Subcutaneous adipose tissue (tissue), 4 donors: Measurements from ENCODE around the gene MMP11. TPM values are rescaled to one million over a fixed set of nuclear protein-coding genes. Genes with fewer than 3 reads are reported as not detected.

Experiments
- CTCF ChIP-seq: fragments of 450-650 bp; IDR thresholded peaks from one replicate; pipeline ENCODE4 v1.5.1; 2016; ENCODE audit warnings: low read depth, mild to moderate bottlenecking, control low read depth, antibody characterized with exemption, moderate library complexity
- total RNA-seq, 4 donors: library from RNA; depleted of rRNA; stranded (reverse); fragments of >200 nt; gene quantifications; one replicate each; pipeline ENCODE4 v1.1.0, GENCODE V29; 2016

MMP11 gene
- total RNA-seq, 4 donors from 2014 or later, result 2.1 to 2.8 (median 2.2) TPM

- TF ChIP-seq CTCF, result no peak
Observed at GRCh38 chr22:23829845-23830372, 57.3 kb downstream of the MMP11 start.

- no peak for TF ChIP-seq CTCF
Observed at GRCh38 chr22:23831261-23831660, 58.6 kb downstream of the MMP11 start.

GRCh38 chr22:23831781-23832180, 59.1 kb downstream of the MMP11 start:
- TF ChIP-seq CTCF, result no peak

- no peak for TF ChIP-seq CTCF
Observed at GRCh38 chr22:23832226-23833016, 59.8 kb downstream of the MMP11 start.

- TF ChIP-seq CTCF, result no peak
Observed at GRCh38 chr22:23833017-23833751, 60.5 kb downstream of the MMP11 start.

Other genes with a start within 250 kb of the MMP11 start
- gene IGLL1, start 192.6 kb upstream of the MMP11 start, total RNA-seq, result not detected
- 1 to 10 TPM in 1 of 4 donors, under 1 TPM in 2, not detected in 1; 0.44 to 1.5 (median 0.57) TPM for gene DRICH1, start 140.5 kb upstream of the MMP11 start, total RNA-seq
- not detected for gene RGL4, start 81.8 kb upstream of the MMP11 start, total RNA-seq
- gene ZNF70, start 21.7 kb upstream of the MMP11 start, total RNA-seq, result 1 to 10 TPM; 2.9 to 7.0 (median 3.7) TPM
- gene VPREB3, start 18.4 kb upstream of the MMP11 start, total RNA-seq, result 1 to 10 TPM in 1 of 4 donors, not detected in 3; 6.8 TPM
- gene C22orf15, start 9.9 kb upstream of the MMP11 start, total RNA-seq, result not detected
- 10 to 100 TPM in 3 of 4 donors, 1 to 10 TPM in 1; 9.3 to 84.6 (median 26.6) TPM for gene CHCHD10, start 4.9 kb upstream of the MMP11 start, total RNA-seq
- 10 to 100 TPM; 26.3 to 84.2 (median 37.5) TPM for gene SMARCB1, start 14.1 kb downstream of the MMP11 start, total RNA-seq
- gene DERL3, start 66.2 kb downstream of the MMP11 start, total RNA-seq, result 1 to 10 TPM in 1 of 4 donors, under 1 TPM in 1, not detected in 2; 0.22 to 1.5 TPM
- gene SLC2A11, start 85.0 kb downstream of the MMP11 start, total RNA-seq, result 10 to 100 TPM in 1 of 4 donors, 1 to 10 TPM in 3; 4.8 to 10.2 (median 5.5) TPM
- 100 to 1,000 TPM in 3 of 4 donors, 10 to 100 TPM in 1; 58.8 to 202 (median 128) TPM for gene MIF, start 121.5 kb downstream of the MMP11 start, total RNA-seq
- gene GSTT2B, start 188.3 kb downstream of the MMP11 start, total RNA-seq, result 1 to 10 TPM; 1.7 to 7.5 (median 3.5) TPM
- gene DDTL, start 194.0 kb downstream of the MMP11 start, total RNA-seq, result under 1 TPM in 3 of 4 donors, not detected in 1; 0.65 to 0.94 (median 0.88) TPM
- 100 to 1,000 TPM in 2 of 4 donors, 10 to 100 TPM in 2; 94.9 to 211 (median 111) TPM for gene DDT, start 201.6 kb downstream of the MMP11 start, total RNA-seq
- not detected for gene GSTT2, start 207.3 kb downstream of the MMP11 start, total RNA-seq
- not detected for gene GSTT4, start 232.6 kb downstream of the MMP11 start, total RNA-seq
- gene CABIN1, start 238.5 kb downstream of the MMP11 start, total RNA-seq, result 10 to 100 TPM; 22.5 to 50.9 (median 31.9) TPM